ENCODE measurements around the gene LMLN. TPM values are rescaled to one million over a fixed set of nuclear protein-coding genes. Genes with fewer than 3 reads are reported as not detected.
"Not testable (repeated sequence)": the region's sequence is repeated elsewhere in the genome, so short reads cannot be mapped to it uniquely, and the experiment has no call there.

Gene LMLN
- total RNA-seq, 1 donor from 2014 or later: 0.32 TPM

DNA sequence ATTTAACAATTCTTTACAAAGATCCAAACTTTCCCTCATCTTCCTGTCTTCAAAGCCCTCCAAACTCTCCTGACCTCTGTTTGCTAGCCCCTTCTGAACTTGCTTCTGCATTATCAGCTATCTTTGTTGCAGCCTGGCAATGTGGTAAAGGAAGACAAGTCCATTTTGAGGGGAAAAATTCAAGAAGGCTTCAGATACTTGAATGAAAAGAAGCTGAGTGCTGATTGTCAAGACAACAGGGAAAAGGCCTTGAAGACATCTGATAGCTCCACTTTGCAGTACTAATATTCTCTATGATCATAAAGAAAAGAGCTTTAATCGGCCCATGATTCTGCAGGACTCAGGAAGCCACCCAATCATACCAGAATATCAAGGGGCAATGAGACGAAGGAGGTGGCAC lies 91.8 kb downstream of the LMLN start:
- TF ChIP-seq CTCF (IDR thresholded peaks at IDR 0.05): no peak
- intact Hi-C loops (cut with DNase I): no loop called here
- Histone ChIP-seq H3K27ac (no peak overlapping the region), H3K4me1 (no peaks in the 10 kb centered on the region), H3K36me3 (no peaks in the 10 kb centered on the region), H3K9me3 (no peaks in the 10 kb centered on the region), H3K4me3 (no peak overlapping the region), H3K27me3 (no peaks in the 10 kb centered on the region)
- DNase-seq (ENCODE audit: low spot score in 2 of 2): no peak

DNA sequence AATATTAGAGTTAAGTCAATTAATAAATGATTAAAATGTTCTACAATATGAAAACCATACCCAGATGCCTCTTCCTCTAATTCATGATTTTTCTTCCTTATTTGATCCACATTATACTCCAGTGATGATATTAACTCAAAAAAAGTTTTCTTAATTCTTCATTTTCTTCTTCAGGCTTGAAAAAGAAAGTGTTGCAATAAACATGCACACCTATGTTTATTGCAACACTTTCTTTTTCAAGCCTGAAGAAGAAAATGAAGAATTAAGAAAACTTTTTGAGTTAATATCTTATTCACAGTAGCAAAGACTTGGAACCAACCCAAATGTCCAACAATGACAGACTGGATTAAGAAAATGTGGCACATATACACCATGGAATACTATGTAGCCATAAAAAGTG lies 93.4 kb downstream of the LMLN start:
- H3K4me3 ChIP-seq; DNase-seq (ENCODE audit: low spot score in 2 of 2); intact Hi-C loops (cut with DNase I): not testable (repeated sequence)

DNA sequence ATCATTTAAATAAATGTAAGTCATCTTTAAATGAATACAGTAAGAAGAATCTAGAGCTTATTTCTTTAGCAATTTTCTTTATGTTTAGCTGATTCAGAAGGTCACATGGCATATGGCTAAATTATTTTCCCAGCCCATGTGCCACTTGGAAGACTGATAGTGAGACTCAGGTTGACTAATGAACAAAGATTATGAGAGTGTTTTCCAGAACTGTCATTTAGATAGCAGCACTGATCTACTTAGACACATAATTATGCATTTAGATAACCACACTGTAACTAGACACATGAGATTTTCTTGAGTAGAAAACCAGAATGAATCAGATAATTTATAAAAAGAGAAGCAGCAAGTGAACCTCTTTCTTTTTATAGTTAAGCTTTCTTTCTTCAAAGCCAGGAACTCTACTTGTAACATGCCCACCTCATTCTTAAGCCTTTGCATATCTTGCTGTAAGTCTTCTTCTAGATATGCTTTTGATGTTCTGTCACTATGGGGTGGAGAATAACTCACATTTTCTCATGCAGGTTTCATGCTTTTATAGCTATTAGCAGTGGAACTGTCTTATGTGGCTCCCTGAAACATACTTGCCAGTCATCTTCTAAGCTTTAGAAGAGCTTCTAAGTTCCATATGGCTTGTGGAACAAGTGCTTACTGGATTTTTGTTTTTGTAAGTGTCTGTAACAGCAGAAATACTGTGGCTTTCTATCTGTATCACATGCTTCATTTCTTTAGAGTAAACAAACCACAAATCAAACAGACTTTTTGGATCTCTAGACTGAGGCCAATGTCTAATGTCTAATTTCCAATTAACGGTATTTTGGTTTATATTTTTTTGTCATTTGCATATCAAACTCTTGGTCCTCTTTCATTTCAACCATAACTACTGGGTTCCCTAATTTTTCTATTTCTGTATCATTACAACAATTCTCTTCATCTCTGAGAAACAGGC lies 101.4 kb downstream of the LMLN start:
- no peaks in the 10 kb centered on the region for H3K4me1 ChIP-seq
- H3K27me3 ChIP-seq: no peaks in the 10 kb centered on the region
- no peak for DNase-seq (ENCODE audit: low spot score in 2 of 2)
- no peak overlapping the region for H3K27ac ChIP-seq
- H3K4me3 ChIP-seq: no peak overlapping the region
- intact Hi-C loops (cut with DNase I): no loop called here
- TF ChIP-seq CTCF (IDR thresholded peaks at IDR 0.05): no peak
- H3K36me3 ChIP-seq: no peaks in the 10 kb centered on the region
- no peaks in the 10 kb centered on the region for H3K9me3 ChIP-seq

More for the DNA sequence above, 93.4 kb downstream of the LMLN start:
- not testable (repeated sequence) for H3K27ac ChIP-seq, H3K9me3 ChIP-seq, H3K27me3 ChIP-seq, H3K4me1 ChIP-seq, H3K36me3 ChIP-seq

- H3K27ac ChIP-seq: no peak overlapping the region
These were observed 102.0 kb downstream of the LMLN start for GRCh38 chr3:198062068-198062465.

DNA sequence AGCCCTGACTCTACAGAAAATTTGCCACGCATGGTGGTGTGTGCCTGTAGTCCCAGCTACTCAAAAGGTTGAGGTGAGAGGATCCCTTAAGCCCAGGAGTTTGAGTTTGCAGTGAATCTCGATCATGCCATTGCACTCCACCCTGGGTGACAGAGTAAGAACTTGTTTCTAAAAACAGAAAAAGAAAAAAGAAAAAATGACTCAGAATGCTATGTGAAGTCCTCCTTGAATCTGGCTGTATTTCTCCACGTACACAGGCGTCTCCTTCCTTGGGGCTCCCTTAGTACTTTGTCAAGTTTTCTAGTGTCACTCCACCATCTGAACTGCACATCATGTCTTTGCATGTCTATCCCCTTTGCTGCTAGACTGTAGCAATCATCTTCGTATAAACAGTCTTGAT lies 104.4 kb downstream of the LMLN start:
- Histone ChIP-seq H3K9me3 (no peaks in the 10 kb centered on the region), H3K4me1 (no peaks in the 10 kb centered on the region), H3K27ac (no peak overlapping the region), H3K36me3 (no peaks in the 10 kb centered on the region), H3K27me3 (no peaks in the 10 kb centered on the region), H3K4me3 (no peak overlapping the region)
- no peak for TF ChIP-seq CTCF (IDR thresholded peaks at IDR 0.05)
- no peak for DNase-seq (ENCODE audit: low spot score in 2 of 2)
- intact Hi-C loops (cut with DNase I): no loop called here

More at GRCh38 chr3:198062068-198062465, 102.0 kb downstream of the LMLN start:
- Histone ChIP-seq H3K27me3 (no peaks in the 10 kb centered on the region), H3K9me3 (no peaks in the 10 kb centered on the region), H3K4me1 (no peaks in the 10 kb centered on the region), H3K4me3 (no peak overlapping the region), H3K36me3 (no peaks in the 10 kb centered on the region)
- intact Hi-C loops (cut with DNase I): no loop called here
- no peak for TF ChIP-seq CTCF (IDR thresholded peaks at IDR 0.05)
- no peak for DNase-seq (ENCODE audit: low spot score in 2 of 2)

GRCh38 chr3:198065897-198066296 lies 105.9 kb downstream of the LMLN start:
- Histone ChIP-seq H3K36me3 (no peaks in the 10 kb centered on the region), H3K4me1 (no peaks in the 10 kb centered on the region), H3K4me3 (no peak overlapping the region), H3K27ac (no peak overlapping the region), H3K27me3 (no peaks in the 10 kb centered on the region), H3K9me3 (no peaks in the 10 kb centered on the region)
- TF ChIP-seq CTCF (IDR thresholded peaks at IDR 0.05): no peak
- intact Hi-C loops (cut with DNase I): no loop called here
- DNase-seq (ENCODE audit: low spot score in 2 of 2): no peak

Data from ascending aorta (tissue), 2 donors.